HCT116 (cell line): ENCODE data around the gene BPIFB6. TPM values are rescaled to one million over a fixed set of nuclear protein-coding genes. Genes with fewer than 3 reads are reported as not detected.

Experiments used
- ATAC-seq: fragments of 200-7000 bp; cut with Tn5 transposase; 2 replicates; pipeline ENCODE4 v1.9.1; 2020; ENCODE audit warnings: mild to moderate bottlenecking, moderate library complexity
- BruUV-seq: library from RNA; stranded (reverse); fragments of 400-500 nt; replicated peaks from 2 replicates; lab custom pipeline; 2021; lab: Mats Ljungman, UMichigan
- CTCF ChIA-PET: fragments of 300-600 bp; sonication (Branson Sonifier 250); formaldehyde crosslinking; loops from one replicate; lab custom pipeline; 2021; ENCODE audit warnings: antibody characterized with exemption; lab: Charles Lee
- POLR2A ChIA-PET: fragments of 300-600, 350-600 bp; sonication (Branson Sonifier 250); formaldehyde crosslinking; loops from one replicate; lab custom pipeline; 2021; ENCODE audit warnings: antibody characterized with exemption; lab: Charles Lee
- RAD21 ChIA-PET, 2 experiments: fragments of 300-600 bp; sonication (Branson Sonifier 250); formaldehyde crosslinking; loops; one replicate each; lab custom pipeline; 2023; ENCODE audit warnings: low total read pairs in 2 of 2; ENCODE audit not compliant: uncharacterized antibody in 2 of 2, unreplicated experiment in 2 of 2, low non-redundant PET in 1 of 2; lab: Charles Lee
- DNase-seq: peaks from one replicate; pipeline ENCODE4 v3.0.0-alpha.2; 2010; ENCODE audit warnings: low read depth, low spot score
- H2AFZ ChIP-seq: fragments of 200-600 bp; shearing (Covaris generic), sonication (generic); 2 replicates; pipeline ENCODE4 v1.6.1; 2017; ENCODE audit warnings: low read depth, mixed run types, mixed read lengths, antibody characterized with exemption, low read length; ENCODE audit not compliant: poor library complexity, severe bottlenecking
- H3K27ac ChIP-seq: 2 replicates; pipeline ENCODE4 v1.5.1; 2012; ENCODE audit warnings: low read depth, low read length
- H3K27me3 ChIP-seq: fragments of 200-600 bp; sonication (generic); 2 replicates; pipeline ENCODE4 v1.6.1; 2016; ENCODE audit warnings: mixed run types, low read length, mixed read lengths; ENCODE audit not compliant: insufficient read depth
- H3K36me3 ChIP-seq, 2 experiments: fragments of 200-500 bp in 1 of 2; fragments of 200-600 bp in 1 of 2; sonication (Bioruptor generic) in 1 of 2; sonication (generic) in 1 of 2; 2 replicates each; pipeline versions ENCODE4 v1.5.1 to v1.6.1; 2014 to 2016; ENCODE audit warnings: low read length in 2 of 2, inconsistent platforms in 1 of 2, mixed read lengths in 1 of 2, mixed run types in 1 of 2; ENCODE audit not compliant: insufficient read depth in 2 of 2, control insufficient read depth in 1 of 2
- H3K4me1 ChIP-seq, 2 experiments: fragments of 200-600 bp in 1 of 2; sonication (generic) in 1 of 2; 2 replicates each; pipeline versions ENCODE4 v1.5.1 to v1.6.1; 2012 to 2017; ENCODE audit warnings: low read length in 2 of 2, inconsistent platforms in 1 of 2, mild to moderate bottlenecking in 1 of 2, mixed read lengths in 1 of 2, mixed run types in 1 of 2, moderate library complexity in 1 of 2; ENCODE audit not compliant: insufficient read depth in 2 of 2, control insufficient read depth in 1 of 2
- H3K4me2 ChIP-seq: fragments of 200-600 bp; sonication (generic); 2 replicates; pipeline ENCODE4 v1.6.1; 2017; ENCODE audit warnings: mixed run types, low read length, mixed read lengths
- H3K4me3 ChIP-seq, 2 experiments: fragments of 200-600 bp in 1 of 2; sonication (generic) in 1 of 2; replicated peaks in 1 of 2; 2 replicates each; pipeline ENCODE4 v1.5.1; 2011 to 2016; ENCODE audit warnings: low read length in 2 of 2, control low read depth in 1 of 2, low read depth in 1 of 2, mild to moderate bottlenecking in 1 of 2, mixed read lengths in 1 of 2, mixed run types in 1 of 2
- H3K79me2 ChIP-seq: fragments of 200-600 bp; sonication (generic); 2 replicates; pipeline ENCODE4 v1.6.1; 2017; ENCODE audit warnings: mild to moderate bottlenecking, mixed run types, low read length, moderate library complexity, mixed read lengths; ENCODE audit not compliant: insufficient read depth
- H3K9ac ChIP-seq: fragments of 200-600 bp; sonication (generic); 2 replicates; pipeline ENCODE4 v1.6.1; 2016; ENCODE audit warnings: low read length, mixed read lengths
- H3K9me2 ChIP-seq: fragments of 200-600 bp; sonication (generic), shearing (Covaris generic); 2 replicates; pipeline ENCODE4 v1.6.1; 2017; ENCODE audit warnings: mixed run types, mild to moderate bottlenecking, moderate library complexity; ENCODE audit not compliant: insufficient read depth
- H3K9me3 ChIP-seq, 2 experiments: fragments of 200-500 bp in 1 of 2; fragments of 200-600 bp in 1 of 2; sonication (Bioruptor generic) in 1 of 2; sonication (generic) in 1 of 2; 2 replicates each; pipeline ENCODE4 v1.6.1; 2014 to 2017; ENCODE audit warnings: low read length in 2 of 2, mixed read lengths in 2 of 2, inconsistent platforms in 1 of 2, low read depth in 1 of 2, mild to moderate bottlenecking in 1 of 2, mixed run types in 1 of 2, moderate library complexity in 1 of 2; ENCODE audit not compliant: control insufficient read depth in 1 of 2, insufficient read depth in 1 of 2
- H4K20me1 ChIP-seq: fragments of 200-600 bp; sonication (generic), shearing (Covaris generic); 2 replicates; pipeline ENCODE4 v1.6.1; 2017; ENCODE audit warnings: mixed run types, mild to moderate bottlenecking, moderate library complexity; ENCODE audit not compliant: insufficient read depth
- CBX3 ChIP-seq: IDR thresholded peaks from 2 replicates; pipeline ENCODE4 v1.6.1; 2012; ENCODE audit warnings: low read depth
- CEBPB ChIP-seq: IDR thresholded peaks from 2 replicates; pipeline ENCODE4 v1.6.1; 2012; ENCODE audit warnings: low read depth
- CTCF ChIP-seq, 3 experiments: fragments of 200-600 bp in 1 of 3; sonication (generic) in 1 of 3; IDR thresholded peaks in 2 of 3; conservative IDR thresholded peaks in 1 of 3; 2 replicates each; pipeline ENCODE4 v1.5.1; 2012 to 2017; ENCODE audit warnings: low read depth in 2 of 3, low read length in 2 of 3, antibody characterized with exemption in 1 of 3, borderline replicate concordance in 1 of 3, control low read depth in 1 of 3, mild to moderate bottlenecking in 1 of 3, mixed read lengths in 1 of 3, mixed run types in 1 of 3, moderate library complexity in 1 of 3; ENCODE audit not compliant: insufficient read depth in 1 of 3
- ELF1 ChIP-seq: IDR thresholded peaks from 2 replicates; pipeline ENCODE4 v1.6.1; 2012; ENCODE audit warnings: low read depth, borderline replicate concordance
- EZH2 ChIP-seq: fragments of 200-600 bp; sonication (generic); IDR thresholded peaks from 2 replicates; pipeline ENCODE4 v1.6.1; 2017; ENCODE audit warnings: antibody characterized with exemption, mixed run types
- FOSL1 ChIP-seq: IDR thresholded peaks from 2 replicates; pipeline ENCODE4 v1.6.1; 2012; ENCODE audit warnings: low read depth
- JUND ChIP-seq: IDR thresholded peaks from 2 replicates; pipeline ENCODE4 v1.6.1; 2012
- MAX ChIP-seq: IDR thresholded peaks from 2 replicates; pipeline ENCODE4 v1.6.1; 2012
- POLR2A ChIP-seq: IDR thresholded peaks from 2 replicates; pipeline ENCODE4 v1.7.0; 2011; ENCODE audit warnings: borderline replicate concordance; ENCODE audit not compliant: insufficient read depth, insufficient read length; ENCODE audit errors: extremely low read depth
- POLR2AphosphoS5 ChIP-seq: IDR thresholded peaks from 2 replicates; pipeline ENCODE4 v1.6.1; 2011; ENCODE audit warnings: mild to moderate bottlenecking, low read depth, low read length, moderate library complexity
- REST ChIP-seq: IDR thresholded peaks from 2 replicates; pipeline ENCODE4 v1.6.1; 2012; ENCODE audit warnings: low read depth
- YY1 ChIP-seq: IDR thresholded peaks from 2 replicates; pipeline ENCODE4 v1.6.1; 2011; ENCODE audit warnings: low read length, low read depth, moderate library complexity, mild to moderate bottlenecking; ENCODE audit not compliant: insufficient replicate concordance; ENCODE audit errors: extremely low read depth
- ZBTB33 ChIP-seq: IDR thresholded peaks from 2 replicates; pipeline ENCODE4 v1.6.1; 2011; ENCODE audit warnings: mild to moderate bottlenecking, low read length, moderate library complexity; ENCODE audit not compliant: insufficient replicate concordance; ENCODE audit errors: extremely low read depth
- ZFX ChIP-seq: fragments of 450-650 bp; IDR thresholded peaks from 2 replicates; pipeline ENCODE4 v1.6.1; 2017
- ZNF274 ChIP-seq: fragments of 200-500 bp; sonication (Bioruptor generic); IDR thresholded peaks from 2 replicates; pipeline ENCODE4 v1.6.1; 2014; ENCODE audit warnings: mild to moderate bottlenecking, low read depth, low read length, inconsistent platforms
- intact Hi-C: fragments of 100-400 bp; cut with micrococcal nuclease; formaldehyde crosslinking; loops from 2 replicates; pipeline ENCODE4 v1.10.0; 2022
- total RNA-seq: library from RNA; stranded (reverse); gene quantifications from one replicate; pipeline ENCODE4 v1.2.1, GENCODE V29; 2021; ENCODE audit not compliant: unreplicated experiment
- TF ChIP-seq, protein P1 (sequence below): IDR thresholded peaks from 2 replicates; pipeline ENCODE4 v1.6.1; 2012

The BPIFB6 gene
- total RNA-seq, 1 experiment from 2014 or later: not detected

DNA sequence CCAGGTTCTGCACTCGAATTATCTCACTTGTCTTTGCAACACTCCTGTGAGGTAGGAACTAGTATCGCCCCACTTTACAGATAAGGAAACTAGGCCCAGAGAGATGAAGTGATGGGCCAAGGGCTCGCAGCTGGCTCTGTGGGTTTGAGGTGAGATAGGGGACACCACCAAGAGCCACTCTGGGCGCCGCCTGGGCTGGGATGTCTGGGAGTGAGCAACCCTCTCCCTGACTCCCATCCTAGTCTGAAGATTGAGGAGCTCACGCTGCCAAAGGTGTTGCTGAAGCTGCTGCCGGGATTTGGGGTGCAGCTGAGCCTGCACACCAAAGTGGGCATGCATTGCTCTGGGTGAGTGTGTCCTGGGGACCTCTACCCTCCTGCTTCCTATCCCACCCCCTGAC lies 27.7 kb downstream of the BPIFB6 start:
- H3K4me1 ChIP-seq: no peaks in the 10 kb centered on the region
- ChIA-PET POLR2A (no interaction called here), CTCF (no interaction called here), RAD21 (no interaction called here)
- intact Hi-C loops: no loop called here
- BruUV-seq: no TSS peak
- no peak overlapping the region for H2AFZ ChIP-seq
- H3K27ac ChIP-seq: no peak overlapping the region
- DNase-seq (no peak), ATAC-seq (no peak)
- TF ChIP-seq POLR2A (no peak), CEBPB (no peak), EZH2 (no peak), CBX3 (no peak), ELF1 (no peak), POLR2AphosphoS5 (no peak), ZNF274 (no peak), JUND (no peak), MAX (no peak), CTCF (IDR thresholded peaks at IDR 0.05 in 2 of 3, conservative IDR thresholded peaks at IDR 0.05 in 1 of 3; ENCODE audit: borderline replicate concordance in 1 of 3, insufficient read depth in 1 of 3, low read depth in 2 of 3, low read length in 2 of 3) (no peak), ZBTB33 (no peak), FOSL1 (no peak), REST (no peak), YY1 (no peak), ZFX (no peak)
- TF ChIP-seq, protein P1, sequence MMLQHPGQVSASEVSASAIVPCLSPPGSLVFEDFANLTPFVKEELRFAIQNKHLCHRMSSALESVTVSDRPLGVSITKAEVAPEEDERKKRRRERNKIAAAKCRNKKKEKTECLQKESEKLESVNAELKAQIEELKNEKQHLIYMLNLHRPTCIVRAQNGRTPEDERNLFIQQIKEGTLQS: no peak
- no peaks in the 10 kb centered on the region for H3K36me3 ChIP-seq
- no peaks in the 10 kb centered on the region for H3K79me2 ChIP-seq
- no peaks in the 10 kb centered on the region for H4K20me1 ChIP-seq
- no peak overlapping the region for H3K9ac ChIP-seq
- H3K4me2 ChIP-seq: no peak overlapping the region
- no peak overlapping the region for H3K4me3 ChIP-seq
- no peaks in the 10 kb centered on the region for H3K27me3 ChIP-seq
- no peaks in the 10 kb centered on the region for H3K9me3 ChIP-seq
- H3K9me2 ChIP-seq: no peaks in the 10 kb centered on the region
